HepG2 (cell line): ENCODE data around the gene GJD3. TPM values are rescaled to one million over a fixed set of nuclear protein-coding genes. Genes with fewer than 3 reads are reported as not detected.
A peak's percentile ranks its signal among the peaks of the same experiment; 100 is the strongest.

ENCODE experiments used
- AGO2 ChIP-seq: fragments of 200-400 bp; formaldehyde crosslinking; optimal IDR thresholded peaks from 2 replicates; pipeline ENCODE3; 2017; ENCODE audit warnings: mild to moderate bottlenecking, low read depth, low read length, moderate library complexity
- BRCA1 ChIP-seq: sonication (generic); formaldehyde crosslinking; IDR thresholded peaks from 2 replicates; pipeline ENCODE4 v1.4.0; 2020; ENCODE audit warnings: missing genetic modification reagents
- CBFB ChIP-seq: sonication (generic); formaldehyde crosslinking; IDR thresholded peaks from 2 replicates; pipeline ENCODE4 v1.4.0; 2020; ENCODE audit warnings: missing genetic modification reagents
- MAF1 ChIP-seq: sonication (generic); formaldehyde crosslinking; IDR thresholded peaks from 2 replicates; pipeline ENCODE4 v1.5.0; 2020; ENCODE audit warnings: missing genetic modification reagents, borderline replicate concordance
- MEIS2 ChIP-seq: sonication (generic); formaldehyde crosslinking; IDR thresholded peaks from 2 replicates; pipeline ENCODE4 v1.9.0; 2021; ENCODE audit warnings: mild to moderate bottlenecking, missing genetic modification reagents
- SIN3A ChIP-seq: IDR thresholded peaks from 2 replicates; pipeline ENCODE4 v1.6.1; 2011; ENCODE audit warnings: low read depth, mild to moderate bottlenecking, control low read depth, low read length, borderline replicate concordance
- TCF12 ChIP-seq, 2 experiments: fragments of 450-650 bp in 1 of 2; sonication (generic) in 1 of 2; formaldehyde crosslinking in 1 of 2; IDR thresholded peaks; 2 replicates each; pipeline versions ENCODE4 v1.6.1 to v1.8.0; 2017 to 2022; ENCODE audit warnings: antibody characterized with exemption in 1 of 2, mild to moderate bottlenecking in 1 of 2, missing genetic modification reagents in 1 of 2, moderate library complexity in 1 of 2
- TFE3 ChIP-seq: IDR thresholded peaks from 2 replicates; pipeline ENCODE4 v1.6.1; 2016
- ZBTB8A ChIP-seq: sonication (generic); formaldehyde crosslinking; IDR thresholded peaks from 2 replicates; pipeline ENCODE4 v1.4.0; 2020; ENCODE audit warnings: mild to moderate bottlenecking, low read depth, missing genetic modification reagents, borderline replicate concordance
- ZNF138 ChIP-seq: sonication (generic); formaldehyde crosslinking; IDR thresholded peaks from 2 replicates; pipeline ENCODE4 v1.5.0; 2020; ENCODE audit warnings: mild to moderate bottlenecking, low read depth, missing genetic modification reagents
- ZNF160 ChIP-seq: sonication (generic); formaldehyde crosslinking; IDR thresholded peaks from 2 replicates; pipeline ENCODE4 v1.8.0; 2022; ENCODE audit warnings: mild to moderate bottlenecking, inconsistent platforms, missing genetic modification reagents
- ZNF24 ChIP-seq: fragments of 450-650 bp; IDR thresholded peaks from 2 replicates; pipeline ENCODE4 v1.6.1; 2017; ENCODE audit warnings: antibody characterized with exemption, mild to moderate bottlenecking
- ZNF773 ChIP-seq: sonication (generic); formaldehyde crosslinking; IDR thresholded peaks from 2 replicates; pipeline ENCODE4 v1.4.0; 2020; ENCODE audit warnings: missing genetic modification reagents, borderline replicate concordance
- ZSCAN20 ChIP-seq: sonication (generic); formaldehyde crosslinking; IDR thresholded peaks from 2 replicates; pipeline ENCODE4 v1.4.0; 2020; ENCODE audit warnings: missing genetic modification reagents, mild to moderate bottlenecking, borderline replicate concordance
- polyA plus RNA-seq, 8 experiments: library from polyadenylated mRNA; depleted of rRNA in 3 of 8; stranded (reverse) in 7 of 8; unstranded in 1 of 8; fragments of >200 nt; fragmentation: Illumina TruSeq in 4 of 8; extraction: Trizol in 4 of 8; gene quantifications; 2 replicates each; pipeline versions ENCODE4 v1.2.1 to v1.2.3, GENCODE V29; 2011 to 2016; ENCODE audit warnings: low read depth in 4 of 8, missing spikeins in 1 of 8, mixed read lengths in 1 of 8; ENCODE audit not compliant: insufficient read depth in 1 of 8
- total RNA-seq, 5 experiments: library from RNA; depleted of rRNA; stranded (reverse); fragments of >200 nt; fragmentation: Illumina TruSeq; extraction: Trizol; gene quantifications; 2 replicates each; pipeline ENCODE4 v1.2.3, GENCODE V29; 2016; ENCODE audit warnings: low read depth in 1 of 5
- TF ChIP-seq, protein P1 (sequence below): sonication (generic); formaldehyde crosslinking; IDR thresholded peaks from 2 replicates; pipeline ENCODE4 v1.5.0; 2020; ENCODE audit warnings: missing genetic modification reagents, mild to moderate bottlenecking, borderline replicate concordance
- TF ChIP-seq, protein P2 (sequence below): sonication (generic); formaldehyde crosslinking; IDR thresholded peaks from 2 replicates; pipeline ENCODE4 v1.8.0; 2022; ENCODE audit warnings: mild to moderate bottlenecking, missing genetic modification reagents, moderate library complexity
- TF ChIP-seq, protein P3 (sequence below): sonication (generic); formaldehyde crosslinking; IDR thresholded peaks from 2 replicates; pipeline ENCODE4 v1.4.0; 2020; ENCODE audit warnings: missing genetic modification reagents
- TF ChIP-seq, protein P4 (sequence below): sonication (generic); formaldehyde crosslinking; IDR thresholded peaks from 2 replicates; pipeline ENCODE4 v1.5.0; 2020; ENCODE audit warnings: missing genetic modification reagents
- TF ChIP-seq, protein P5 (sequence below): sonication (generic); formaldehyde crosslinking; conservative IDR thresholded peaks from 2 replicates; pipeline ENCODE4 v1.8.0; 2022; ENCODE audit warnings: low read depth, missing genetic modification reagents
- TF ChIP-seq, protein P6 (sequence below): sonication (generic); formaldehyde crosslinking; IDR thresholded peaks from 2 replicates; pipeline ENCODE4 v1.8.1; 2023; ENCODE audit warnings: mild to moderate bottlenecking, missing genetic modification reagents

Gene GJD3
- total and polyA plus RNA-seq, 2 of the 13 experiments (the other 11 are each of a cell fraction or from before 2014, with no cell fraction given), result not detected

DNA sequence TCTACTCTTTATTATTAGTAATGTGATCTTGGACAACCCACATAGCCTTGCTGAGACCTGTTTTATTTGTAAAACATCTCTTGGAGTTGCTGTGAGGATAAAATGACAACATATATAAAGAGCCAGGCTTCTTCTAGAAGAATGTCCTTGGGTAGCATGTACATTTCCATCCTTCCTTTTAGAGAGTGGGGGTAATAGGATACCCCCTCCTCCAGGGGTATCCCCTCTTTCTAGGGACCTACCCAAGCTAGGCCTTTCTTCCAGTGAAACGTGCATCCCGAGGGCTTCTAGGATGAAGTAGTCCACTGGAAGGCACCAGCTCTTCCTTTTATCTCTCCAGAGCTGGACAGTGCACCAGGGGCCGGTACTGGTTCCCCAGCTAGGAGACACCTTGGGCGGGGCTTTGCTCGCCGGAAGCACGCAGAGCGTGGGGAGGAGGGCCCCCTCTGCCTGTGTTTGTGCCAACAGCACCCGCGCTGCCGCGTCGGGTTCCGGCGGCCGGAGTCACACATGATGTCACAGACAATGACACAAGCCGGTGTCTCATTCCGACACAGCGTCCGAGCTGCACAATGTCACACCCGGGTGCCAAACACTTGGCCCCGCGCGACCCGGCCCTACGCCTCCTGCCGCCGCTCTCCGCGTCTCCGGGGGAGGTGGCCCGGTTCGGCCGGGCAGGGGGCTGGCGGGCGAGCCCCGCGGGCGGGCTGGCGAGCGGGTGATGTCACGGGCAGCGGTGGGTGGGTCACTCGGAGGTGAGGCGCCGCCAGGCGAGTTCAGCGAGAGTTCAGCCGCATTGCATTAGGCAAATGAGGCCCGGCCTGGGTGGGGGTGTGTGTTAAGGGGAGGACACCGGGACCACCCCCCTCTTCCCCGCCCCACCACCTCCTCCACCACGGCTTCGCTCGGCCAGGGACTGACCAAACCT, 23.4 kb downstream of the GJD3 start (continued):
- TF ChIP-seq TFE3, result peak; percentile 60
- TF ChIP-seq MEIS2 (CRISPR knock-in tag), result peak; percentile 51; the same call in 1 of the 2 replicates
- TF ChIP-seq ZNF773 (CRISPR knock-in tag), result 0 out of 2 replicates have a peak, but pooled peaks have one; percentile 73
- TF ChIP-seq BRCA1 (CRISPR knock-in tag), result no peak
- peak; percentile 91 for TF ChIP-seq AGO2
- no peak for TF ChIP-seq ZNF24
- TF ChIP-seq, protein P1, sequence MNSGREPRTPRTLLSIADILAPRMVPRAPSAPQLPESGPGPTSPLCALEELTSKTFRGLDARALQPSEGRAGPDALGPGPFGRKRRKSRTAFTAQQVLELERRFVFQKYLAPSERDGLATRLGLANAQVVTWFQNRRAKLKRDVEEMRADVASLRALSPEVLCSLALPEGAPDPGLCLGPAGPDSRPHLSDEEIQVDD (CRISPR knock-in tag), result no peak
- TF ChIP-seq TCF12 (IDR thresholded peaks at IDR 0.05), result no peak
- TF ChIP-seq TCF12 (CRISPR knock-in tag; IDR thresholded peaks at IDR 0.05), result 0 out of 2 replicates have a peak, but pooled peaks have one; percentile 31
- TF ChIP-seq, protein P2, sequence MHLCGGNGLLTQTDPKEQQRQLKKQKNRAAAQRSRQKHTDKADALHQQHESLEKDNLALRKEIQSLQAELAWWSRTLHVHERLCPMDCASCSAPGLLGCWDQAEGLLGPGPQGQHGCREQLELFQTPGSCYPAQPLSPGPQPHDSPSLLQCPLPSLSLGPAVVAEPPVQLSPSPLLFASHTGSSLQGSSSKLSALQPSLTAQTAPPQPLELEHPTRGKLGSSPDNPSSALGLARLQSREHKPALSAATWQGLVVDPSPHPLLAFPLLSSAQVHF (CRISPR knock-in tag), result no peak
- TF ChIP-seq, protein P3, sequence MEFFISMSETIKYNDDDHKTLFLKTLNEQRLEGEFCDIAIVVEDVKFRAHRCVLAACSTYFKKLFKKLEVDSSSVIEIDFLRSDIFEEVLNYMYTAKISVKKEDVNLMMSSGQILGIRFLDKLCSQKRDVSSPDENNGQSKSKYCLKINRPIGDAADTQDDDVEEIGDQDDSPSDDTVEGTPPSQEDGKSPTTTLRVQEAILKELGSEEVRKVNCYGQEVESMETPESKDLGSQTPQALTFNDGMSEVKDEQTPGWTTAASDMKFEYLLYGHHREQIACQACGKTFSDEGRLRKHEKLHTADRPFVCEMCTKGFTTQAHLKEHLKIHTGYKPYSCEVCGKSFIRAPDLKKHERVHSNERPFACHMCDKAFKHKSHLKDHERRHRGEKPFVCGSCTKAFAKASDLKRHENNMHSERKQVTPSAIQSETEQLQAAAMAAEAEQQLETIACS (CRISPR knock-in tag), result no peak
- TF ChIP-seq ZNF160 (CRISPR knock-in tag), result peak; percentile 65
- TF ChIP-seq MAF1 (CRISPR knock-in tag), result 0 out of 2 replicates have a peak, but pooled peaks have one; percentile 67
- TF ChIP-seq, protein P4, sequence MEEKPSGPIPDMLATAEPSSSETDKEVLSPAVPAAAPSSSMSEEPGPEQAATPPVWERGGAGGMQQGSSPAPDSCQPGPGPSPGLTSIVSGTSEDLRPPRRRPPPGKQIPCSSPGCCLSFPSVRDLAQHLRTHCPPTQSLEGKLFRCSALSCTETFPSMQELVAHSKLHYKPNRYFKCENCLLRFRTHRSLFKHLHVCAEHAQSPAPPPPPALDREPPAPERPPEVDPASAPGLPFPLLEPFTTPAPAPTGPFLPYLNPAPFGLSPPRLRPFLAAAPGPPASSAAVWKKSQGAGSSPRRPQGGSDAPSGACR (CRISPR knock-in tag), result no peak
- no peak for TF ChIP-seq ZBTB8A (CRISPR knock-in tag)
- no peak for TF ChIP-seq ZNF138 (CRISPR knock-in tag)
- TF ChIP-seq SIN3A, result peak; percentile 34; the same call in 1 of the 2 replicates
- peak; percentile 79; the same call in 1 of the 2 replicates for TF ChIP-seq ZSCAN20 (CRISPR knock-in tag)
- TF ChIP-seq, protein P5, sequence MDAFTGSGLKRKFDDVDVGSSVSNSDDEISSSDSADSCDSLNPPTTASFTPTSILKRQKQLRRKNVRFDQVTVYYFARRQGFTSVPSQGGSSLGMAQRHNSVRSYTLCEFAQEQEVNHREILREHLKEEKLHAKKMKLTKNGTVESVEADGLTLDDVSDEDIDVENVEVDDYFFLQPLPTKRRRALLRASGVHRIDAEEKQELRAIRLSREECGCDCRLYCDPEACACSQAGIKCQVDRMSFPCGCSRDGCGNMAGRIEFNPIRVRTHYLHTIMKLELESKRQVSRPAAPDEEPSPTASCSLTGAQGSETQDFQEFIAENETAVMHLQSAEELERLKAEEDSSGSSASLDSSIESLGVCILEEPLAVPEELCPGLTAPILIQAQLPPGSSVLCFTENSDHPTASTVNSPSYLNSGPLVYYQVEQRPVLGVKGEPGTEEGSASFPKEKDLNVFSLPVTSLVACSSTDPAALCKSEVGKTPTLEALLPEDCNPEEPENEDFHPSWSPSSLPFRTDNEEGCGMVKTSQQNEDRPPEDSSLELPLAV, result no peak
- TF ChIP-seq CBFB, result peak; percentile 48; the same call in 1 of the 2 replicates
- TF ChIP-seq, protein P6, sequence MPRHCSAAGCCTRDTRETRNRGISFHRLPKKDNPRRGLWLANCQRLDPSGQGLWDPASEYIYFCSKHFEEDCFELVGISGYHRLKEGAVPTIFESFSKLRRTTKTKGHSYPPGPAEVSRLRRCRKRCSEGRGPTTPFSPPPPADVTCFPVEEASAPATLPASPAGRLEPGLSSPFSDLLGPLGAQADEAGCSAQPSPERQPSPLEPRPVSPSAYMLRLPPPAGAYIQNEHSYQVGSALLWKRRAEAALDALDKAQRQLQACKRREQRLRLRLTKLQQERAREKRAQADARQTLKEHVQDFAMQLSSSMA (CRISPR knock-in tag), result no peak
